ENCODE measurements around the gene TNFRSF19. TPM values are rescaled to one million over a fixed set of nuclear protein-coding genes. Genes with fewer than 3 reads are reported as not detected.

TNFRSF19 gene
- total and polyA plus RNA-seq, 2 of the 13 experiments (the other 11 are each of a cell fraction or from before 2014, with no cell fraction given), result 75.3 to 77.7 TPM

- no peak for TF ChIP-seq ZNF691 (CRISPR knock-in tag; IDR thresholded peaks at IDR 0.05; ENCODE audit: borderline replicate concordance, low read depth)
- TF ChIP-seq TEAD2 (CRISPR knock-in tag; IDR thresholded peaks at IDR 0.05), result no peak
- TF ChIP-seq ZFP1 (CRISPR knock-in tag; IDR thresholded peaks at IDR 0.05), result peak; percentile 67; the same call in 1 of the 2 replicates
- TF ChIP-seq ONECUT2 (CRISPR knock-in tag; IDR thresholded peaks at IDR 0.05), result no peak
- no peak for TF ChIP-seq BHLHE40 (IDR thresholded peaks at IDR 0.05; ENCODE audit: low read length)
- TF ChIP-seq GATAD2A (CRISPR knock-in tag; IDR thresholded peaks at IDR 0.05), result peak; percentile 92
- peak; percentile 67 for TF ChIP-seq XRCC5 (optimal IDR thresholded peaks at IDR 0.05; ENCODE audit: low read length)
- 0 out of 2 replicates have a peak, but pooled peaks have one; percentile 42 for TF ChIP-seq ZSCAN25 (CRISPR knock-in tag; IDR thresholded peaks at IDR 0.05)
- no peak for TF ChIP-seq RFX3 (CRISPR knock-in tag; IDR thresholded peaks at IDR 0.05)
- no peak for TF ChIP-seq ATM (IDR thresholded peaks at IDR 0.05; ENCODE audit: borderline replicate concordance)
- peak; percentile 44; the same call in 1 of the 2 replicates for TF ChIP-seq GATAD1 (CRISPR knock-in tag; IDR thresholded peaks at IDR 0.05)
- no peak for TF ChIP-seq SUZ12 (IDR thresholded peaks at IDR 0.05; ENCODE audit: low read depth, low read length)
- TF ChIP-seq ZNF619 (CRISPR knock-in tag; IDR thresholded peaks at IDR 0.05), result no peak
- TF ChIP-seq SMAD9 (CRISPR knock-in tag; IDR thresholded peaks at IDR 0.05), result no peak
- no peak for TF ChIP-seq PHB2 (IDR thresholded peaks at IDR 0.05; ENCODE audit: partially characterized antibody)
- no peak for TF ChIP-seq PLRG1 (conservative IDR thresholded peaks at IDR 0.05)
- no peak; the same call in 1 of the 2 replicates for TF ChIP-seq ZNF276 (CRISPR knock-in tag; IDR thresholded peaks at IDR 0.05; ENCODE audit: low read depth)
- TF ChIP-seq REL (CRISPR knock-in tag; conservative IDR thresholded peaks at IDR 0.05), result no peak
- TF ChIP-seq MAF1 (CRISPR knock-in tag; IDR thresholded peaks at IDR 0.05; ENCODE audit: borderline replicate concordance), result no peak
- no peak for TF ChIP-seq PHF5A (CRISPR knock-in tag; IDR thresholded peaks at IDR 0.05; ENCODE audit: low read depth, unreplicated experiment)
- peak; percentile 58; the same call in 1 of the 2 replicates for TF ChIP-seq IRF2 (CRISPR knock-in tag; IDR thresholded peaks at IDR 0.05)
- TF ChIP-seq SP4 (CRISPR knock-in tag; IDR thresholded peaks at IDR 0.05), result no peak
- no peak for TF ChIP-seq ZNF550 (CRISPR knock-in tag; IDR thresholded peaks at IDR 0.05; ENCODE audit: borderline replicate concordance)
- TF ChIP-seq HES4 (CRISPR knock-in tag; IDR thresholded peaks at IDR 0.05; ENCODE audit: borderline replicate concordance), result no peak
- no peak for TF ChIP-seq ZNF296 (CRISPR knock-in tag; conservative IDR thresholded peaks at IDR 0.05)
- peak; percentile 94 for TF ChIP-seq SKIL (CRISPR knock-in tag; IDR thresholded peaks at IDR 0.05; ENCODE audit: borderline replicate concordance)
These were observed 45.3 kb downstream of the TNFRSF19 start (continued) for GRCh38 chr13:23615395-23616081.
